Measurements from ENCODE around the gene STAG3.
"Not testable (repeated sequence)": the region's sequence is repeated elsewhere in the genome, so short reads cannot be mapped to it uniquely, and the experiment has no call there.

The STAG3 gene

DNA sequence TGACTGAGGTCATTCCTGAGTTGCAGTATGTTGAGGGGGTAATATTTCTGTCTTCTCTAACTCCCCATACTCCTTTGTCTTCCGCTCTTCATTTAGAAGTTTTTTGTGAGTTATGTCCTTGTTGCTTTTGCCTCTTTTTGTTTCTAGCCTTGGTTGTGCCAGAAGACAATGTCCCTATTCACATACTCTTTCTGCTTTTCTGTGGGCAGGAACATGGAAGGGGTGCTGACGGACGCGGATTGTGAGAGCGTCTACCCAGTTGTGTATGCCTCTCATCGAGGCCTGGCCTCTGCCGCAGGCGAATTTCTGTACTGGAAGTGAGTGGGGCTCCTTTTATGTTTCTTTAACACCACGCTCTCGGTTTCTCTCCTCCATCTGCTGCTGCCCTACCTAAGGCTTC is 20.5 kb downstream of the STAG3 start:
- peaks cover 15% of the 10 kb centered on the region for H3K36me3 Mint-ChIP-seq (ENCODE audit: low read depth)
- no peak overlapping the region for H3K4me3 Mint-ChIP-seq
- H3K9me3 Mint-ChIP-seq = no peaks in the 10 kb centered on the region
- peaks cover 18% of the 10 kb centered on the region for H3K27me3 Mint-ChIP-seq
- H3K27ac Mint-ChIP-seq = peak overlapping the region; percentile 91
- intact Hi-C loops (cut with micrococcal nuclease) = no loop called here
- peaks cover 51% of the 10 kb centered on the region for H3K4me1 Mint-ChIP-seq (ENCODE audit: low read depth)

- peaks cover 18% of the 10 kb centered on the region for H3K27me3 Mint-ChIP-seq
- H3K4me1 Mint-ChIP-seq (ENCODE audit: low read depth) = peaks cover 68% of the 10 kb centered on the region
- H3K36me3 Mint-ChIP-seq (ENCODE audit: low read depth) = peaks cover 23% of the 10 kb centered on the region
- H3K4me3 Mint-ChIP-seq = peak overlapping the region; percentile 81
- H3K9me3 Mint-ChIP-seq = no peaks in the 10 kb centered on the region
- intact Hi-C loops (cut with micrococcal nuclease) = loop anchor here (1.0 kb wide), 1 partner anchor 10 kb away; no protein-coding TSS in a partner anchor
- H3K27ac Mint-ChIP-seq = peak overlapping the region; percentile 91
Measured at GRCh38 chr7:100200693-100201092, 23.0 kb downstream of the STAG3 start.

GRCh38 chr7:100204454-100204853 is 26.7 kb downstream of the STAG3 start:
- H3K4me3 Mint-ChIP-seq = no peak overlapping the region
- intact Hi-C loops (cut with micrococcal nuclease) = no loop called here
- peaks cover 44% of the 10 kb centered on the region for H3K36me3 Mint-ChIP-seq (ENCODE audit: low read depth)
- peak overlapping the region; percentile 55 for H3K27ac Mint-ChIP-seq
- H3K4me1 Mint-ChIP-seq (ENCODE audit: low read depth) = peaks cover 53% of the 10 kb centered on the region
- H3K27me3 Mint-ChIP-seq = peaks cover 13% of the 10 kb centered on the region
- H3K9me3 Mint-ChIP-seq = no peaks in the 10 kb centered on the region

- H3K27me3 Mint-ChIP-seq = peaks cover 21% of the 10 kb centered on the region
- peaks cover 59% of the 10 kb centered on the region for H3K36me3 Mint-ChIP-seq (ENCODE audit: low read depth)
- H3K9me3 Mint-ChIP-seq = no peaks in the 10 kb centered on the region
- no peak overlapping the region for H3K4me3 Mint-ChIP-seq
- intact Hi-C loops (cut with micrococcal nuclease) = no loop called here
- peaks cover 27% of the 10 kb centered on the region for H3K4me1 Mint-ChIP-seq (ENCODE audit: low read depth)
- no peak overlapping the region for H3K27ac Mint-ChIP-seq
Measured at GRCh38 chr7:100208911-100209408, 31.2 kb downstream of the STAG3 start.

GRCh38 chr7:100209493-100209892 is 31.8 kb downstream of the STAG3 start:
- Mint-ChIP-seq H3K36me3 (ENCODE audit: low read depth) (peaks cover 62% of the 10 kb centered on the region), H3K27me3 (peaks cover 21% of the 10 kb centered on the region), H3K9me3 (no peaks in the 10 kb centered on the region), H3K4me1 (ENCODE audit: low read depth) (peaks cover 22% of the 10 kb centered on the region), H3K4me3 (no peak overlapping the region), H3K27ac (no peak overlapping the region)
- intact Hi-C loops (cut with micrococcal nuclease) = no loop called here

- H3K27ac Mint-ChIP-seq = no peak overlapping the region
- peaks cover 22% of the 10 kb centered on the region for H3K27me3 Mint-ChIP-seq
- peaks cover 14% of the 10 kb centered on the region for H3K4me1 Mint-ChIP-seq (ENCODE audit: low read depth)
- intact Hi-C loops (cut with micrococcal nuclease) = no loop called here
- peaks cover 72% of the 10 kb centered on the region for H3K36me3 Mint-ChIP-seq (ENCODE audit: low read depth)
- H3K9me3 Mint-ChIP-seq = no peaks in the 10 kb centered on the region
- no peak overlapping the region for H3K4me3 Mint-ChIP-seq
Measured at GRCh38 chr7:100210805-100211204, 33.1 kb downstream of the STAG3 start.

- no peak overlapping the region for H3K4me3 Mint-ChIP-seq
- intact Hi-C loops (cut with micrococcal nuclease) = no loop called here
Measured at GRCh38 chr7:100211342-100211780, 33.6 kb downstream of the STAG3 start.

GRCh38 chr7:100212631-100213286 is 35.0 kb downstream of the STAG3 start:
- peaks cover 22% of the 10 kb centered on the region for H3K27me3 Mint-ChIP-seq
- H3K36me3 Mint-ChIP-seq (ENCODE audit: low read depth) = peaks cover 63% of the 10 kb centered on the region
- no peaks in the 10 kb centered on the region for H3K9me3 Mint-ChIP-seq
- H3K4me1 Mint-ChIP-seq (ENCODE audit: low read depth) = peaks cover 22% of the 10 kb centered on the region
- no peak overlapping the region for H3K27ac Mint-ChIP-seq
- intact Hi-C loops (cut with micrococcal nuclease) = no loop called here
- H3K4me3 Mint-ChIP-seq = no peak overlapping the region

More at GRCh38 chr7:100211342-100211780, 33.6 kb downstream of the STAG3 start:
- Mint-ChIP-seq H3K9me3 (no peaks in the 10 kb centered on the region), H3K27ac (peak overlapping the region; percentile 1), H3K4me1 (ENCODE audit: low read depth) (peaks cover 14% of the 10 kb centered on the region), H3K36me3 (ENCODE audit: low read depth) (peaks cover 69% of the 10 kb centered on the region), H3K27me3 (peaks cover 22% of the 10 kb centered on the region)

DNA sequence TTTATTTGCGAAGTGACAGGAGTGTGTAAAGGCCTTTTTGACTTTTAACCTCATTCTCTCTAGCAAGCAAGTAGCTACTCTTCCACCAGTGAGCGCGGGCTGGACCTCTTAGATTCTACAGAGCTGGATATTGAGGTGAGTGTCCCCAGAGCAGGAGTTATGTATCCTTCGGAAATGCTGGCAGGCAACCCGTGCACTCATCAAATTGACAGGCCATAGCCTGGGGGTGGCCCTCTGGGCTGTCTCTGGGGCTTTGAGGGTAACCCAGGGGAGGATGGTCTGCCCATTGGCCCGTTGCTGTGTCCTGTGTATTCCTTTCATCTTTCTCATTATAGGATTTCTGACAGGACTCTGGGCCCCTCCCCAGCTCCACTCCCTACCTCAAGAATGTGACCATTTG is 36.0 kb downstream of the STAG3 start:
- H3K27me3 Mint-ChIP-seq = peaks cover 18% of the 10 kb centered on the region
- intact Hi-C loops (cut with micrococcal nuclease) = no loop called here
- H3K4me1 Mint-ChIP-seq (ENCODE audit: low read depth) = peaks cover 20% of the 10 kb centered on the region
- no peaks in the 10 kb centered on the region for H3K9me3 Mint-ChIP-seq
- no peak overlapping the region for H3K27ac Mint-ChIP-seq
- no peak overlapping the region for H3K4me3 Mint-ChIP-seq
- peaks cover 60% of the 10 kb centered on the region for H3K36me3 Mint-ChIP-seq (ENCODE audit: low read depth)

DNA sequence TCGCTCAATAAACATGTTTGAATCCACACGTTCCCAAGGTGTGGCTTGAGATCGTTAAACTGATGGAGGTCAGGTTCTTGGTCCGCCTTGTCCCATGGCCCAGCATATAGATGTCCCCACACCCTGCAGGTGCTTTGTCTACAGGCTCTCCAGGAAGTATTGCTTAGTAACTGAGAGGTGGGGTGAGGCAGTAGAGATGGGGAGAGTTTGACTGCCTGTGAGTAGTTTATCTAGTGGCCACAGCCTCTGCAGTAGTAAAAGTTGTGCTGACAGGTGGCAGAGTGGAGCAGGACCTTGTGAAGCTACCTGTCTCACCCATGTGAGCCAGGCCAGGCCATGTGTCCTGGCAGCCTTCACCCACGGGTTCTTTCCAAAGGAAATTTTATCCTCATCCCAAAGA is 36.6 kb downstream of the STAG3 start:
- H3K27ac Mint-ChIP-seq; intact Hi-C loops (cut with micrococcal nuclease); H3K9me3 Mint-ChIP-seq; H3K4me3 Mint-ChIP-seq: not testable (repeated sequence)
- Mint-ChIP-seq H3K36me3 (ENCODE audit: low read depth) (peaks cover 53% of the 10 kb centered on the region), H3K4me1 (ENCODE audit: low read depth) (peaks cover 17% of the 10 kb centered on the region), H3K27me3 (peaks cover 13% of the 10 kb centered on the region)

DNA sequence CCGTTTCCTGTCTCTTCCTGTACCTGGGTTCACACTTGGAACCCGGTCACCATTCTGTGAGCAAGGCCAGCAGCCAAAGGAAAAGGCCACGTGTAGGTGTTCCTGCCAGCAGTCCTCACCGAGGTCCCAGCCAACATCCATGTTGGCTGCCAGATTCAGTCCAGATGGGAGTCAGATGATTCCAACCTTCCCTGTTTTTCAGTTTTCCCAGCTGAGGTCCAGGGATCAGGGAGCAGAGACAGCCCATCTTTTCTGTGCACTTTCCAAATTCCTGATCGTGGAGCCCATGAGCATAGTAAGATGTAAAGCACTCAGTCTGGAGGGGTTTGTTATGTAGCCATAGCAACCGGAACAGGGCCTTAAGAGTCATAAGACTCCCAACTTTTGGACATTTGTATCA is 38.2 kb downstream of the STAG3 start:
- Mint-ChIP-seq H3K27ac (no peak overlapping the region), H3K27me3 (peaks cover 8% of the 10 kb centered on the region)

DNA sequence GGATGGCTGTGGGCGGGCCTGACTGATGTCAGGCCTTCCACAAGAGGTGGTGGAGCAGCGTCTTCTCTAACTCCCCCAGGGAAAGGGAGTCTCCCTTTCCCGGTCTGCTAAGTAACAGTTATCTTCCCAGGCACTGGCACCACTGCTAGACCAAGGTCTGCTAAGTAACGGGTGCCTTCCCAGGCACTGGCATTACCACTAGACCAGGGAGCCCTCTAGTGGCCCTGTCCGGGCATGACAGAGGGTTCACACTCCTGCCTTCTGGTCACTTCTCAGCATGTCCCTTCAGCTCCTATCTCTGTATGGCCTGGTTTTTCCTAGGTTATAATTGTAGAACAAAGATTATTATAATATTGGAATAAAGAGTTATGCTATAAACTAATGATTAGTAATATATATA is 40.2 kb downstream of the STAG3 start:
- intact Hi-C loops (cut with micrococcal nuclease) = loop anchor here (1.0 kb wide), 1 partner anchor 85 kb away; no protein-coding TSS in a partner anchor
- H3K9me3 Mint-ChIP-seq; H3K4me3 Mint-ChIP-seq; H3K4me1 Mint-ChIP-seq (ENCODE audit: low read depth); H3K27me3 Mint-ChIP-seq: not testable (repeated sequence)
- Mint-ChIP-seq H3K27ac (peak overlapping the region; percentile 8), H3K36me3 (ENCODE audit: low read depth) (peaks cover 29% of the 10 kb centered on the region)

More for the DNA sequence above, 38.2 kb downstream of the STAG3 start:
- peaks cover 17% of the 10 kb centered on the region for H3K4me1 Mint-ChIP-seq (ENCODE audit: low read depth)
- H3K4me3 Mint-ChIP-seq = no peak overlapping the region
- H3K9me3 Mint-ChIP-seq = no peaks in the 10 kb centered on the region
- intact Hi-C loops (cut with micrococcal nuclease) = no loop called here
- peaks cover 47% of the 10 kb centered on the region for H3K36me3 Mint-ChIP-seq (ENCODE audit: low read depth)

DNA sequence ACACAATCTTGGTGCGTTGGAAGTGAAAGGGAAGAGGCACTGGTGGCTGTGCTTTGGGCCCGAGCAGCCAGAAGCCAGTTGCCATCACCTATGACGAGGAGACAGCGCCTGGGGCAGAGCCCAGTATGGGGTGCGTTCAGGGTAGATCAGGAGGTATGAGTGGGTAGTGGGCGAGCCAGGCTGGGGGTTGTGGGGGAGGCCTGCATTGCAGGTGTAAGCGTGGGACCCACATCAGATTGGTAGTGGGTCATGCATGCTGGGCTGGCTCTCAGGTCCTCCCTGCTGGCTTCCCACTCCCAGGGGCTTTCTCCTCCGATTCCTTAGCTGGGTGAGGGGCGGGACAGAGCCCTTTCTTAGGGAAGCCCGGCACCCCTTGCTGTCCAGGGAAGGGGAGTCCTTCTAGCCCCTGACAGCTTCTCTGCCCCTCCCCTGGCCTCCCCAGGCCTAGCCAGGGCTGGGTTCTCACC is 41.6 kb downstream of the STAG3 start:
- Mint-ChIP-seq H3K4me3 (no peak overlapping the region), H3K9me3 (no peaks in the 10 kb centered on the region), H3K36me3 (ENCODE audit: low read depth) (peaks cover 23% of the 10 kb centered on the region), H3K4me1 (ENCODE audit: low read depth) (peaks cover 8% of the 10 kb centered on the region), H3K27ac (no peak overlapping the region), H3K27me3 (peaks cover 2% of the 10 kb centered on the region)
- intact Hi-C loops (cut with micrococcal nuclease) = no loop called here

- H3K27ac Mint-ChIP-seq; H3K4me3 Mint-ChIP-seq; intact Hi-C loops (cut with micrococcal nuclease); H3K9me3 Mint-ChIP-seq; H3K27me3 Mint-ChIP-seq: not testable (repeated sequence)
- H3K36me3 Mint-ChIP-seq (ENCODE audit: low read depth) = peaks cover 16% of the 10 kb centered on the region
- H3K4me1 Mint-ChIP-seq (ENCODE audit: low read depth) = peaks cover 12% of the 10 kb centered on the region
Measured at GRCh38 chr7:100219801-100220585, 42.3 kb downstream of the STAG3 start, which contains the start of gene PVRIG. Gene PVRIG, plus strand, starts transcription at chr7:100219949. Its CDS starts 22 bp downstream, at chr7:100219971.
